Stimulated activated CD8-positive, alpha-beta memory T cell treated with anti-CD3 and anti-CD28 coated beads, Interleukin-12 subunit alpha, Interleukin-12 subunit beta, amount 100 ng/mL, for 24 hours (primary cell): ENCODE data around the gene LRRC52.

Experiments used
- DNase-seq: peaks from one replicate; pipeline ENCODE4 v3.0.0-alpha.2; 2020; ENCODE audit errors: extremely low read depth

Gene LRRC52

GRCh38 chr1:165537356-165538109, 6.3 kb upstream of the LRRC52 start:
- no peak for DNase-seq

GRCh38 chr1:165539306-165539705, 4.5 kb upstream of the LRRC52 start:
- no peak for DNase-seq

GRCh38 chr1:165539908-165540307, 3.9 kb upstream of the LRRC52 start:
- no peak for DNase-seq

- no peak for DNase-seq
Observed at GRCh38 chr1:165542015-165542631, 1.7 kb upstream of the LRRC52 start.

GRCh38 chr1:165542647-165543046, 1.2 kb upstream of the LRRC52 start:
- DNase-seq: no peak

- DNase-seq: no peak
Observed at GRCh38 chr1:165544996-165545395, 1.2 kb downstream of the LRRC52 start.

- DNase-seq: no peak
Observed at GRCh38 chr1:165545974-165546373, 2.2 kb downstream of the LRRC52 start.

GRCh38 chr1:165549973-165550372, 6.2 kb downstream of the LRRC52 start:
- no peak for DNase-seq

- DNase-seq: no peak
Observed at GRCh38 chr1:165551469-165551868, 7.7 kb downstream of the LRRC52 start.

GRCh38 chr1:165560883-165561656, 17.3 kb downstream of the LRRC52 start:
- no peak for DNase-seq

GRCh38 chr1:165562571-165562970, 18.8 kb downstream of the LRRC52 start:
- no peak for DNase-seq

- no peak for DNase-seq
Observed at GRCh38 chr1:165563551-165563950, 19.8 kb downstream of the LRRC52 start.

- DNase-seq: no peak
Observed at GRCh38 chr1:165564561-165564960, 20.8 kb downstream of the LRRC52 start.

- DNase-seq: no peak
Observed at GRCh38 chr1:165565751-165566490, 22.1 kb downstream of the LRRC52 start.

GRCh38 chr1:165570078-165570477, 26.3 kb downstream of the LRRC52 start:
- no peak for DNase-seq

- DNase-seq: no peak
Observed at GRCh38 chr1:165573787-165574186, 30.0 kb downstream of the LRRC52 start.

- no peak for DNase-seq
Observed at GRCh38 chr1:165574295-165574694, 30.5 kb downstream of the LRRC52 start.

- no peak for DNase-seq
Observed at GRCh38 chr1:165575468-165576099, 31.8 kb downstream of the LRRC52 start.

GRCh38 chr1:165576536-165576935, 32.7 kb downstream of the LRRC52 start:
- no peak for DNase-seq

GRCh38 chr1:165577707-165578106, 33.9 kb downstream of the LRRC52 start:
- no peak for DNase-seq
